IPS DF 19.7 (cell line): ENCODE data around the gene GALNTL6.

Experiments used
- DNase-seq: peaks from one replicate; pipeline ENCODE4 v3.0.0-alpha.2; 2013; ENCODE audit warnings: low read depth, low spot score

GALNTL6 gene

DNA sequence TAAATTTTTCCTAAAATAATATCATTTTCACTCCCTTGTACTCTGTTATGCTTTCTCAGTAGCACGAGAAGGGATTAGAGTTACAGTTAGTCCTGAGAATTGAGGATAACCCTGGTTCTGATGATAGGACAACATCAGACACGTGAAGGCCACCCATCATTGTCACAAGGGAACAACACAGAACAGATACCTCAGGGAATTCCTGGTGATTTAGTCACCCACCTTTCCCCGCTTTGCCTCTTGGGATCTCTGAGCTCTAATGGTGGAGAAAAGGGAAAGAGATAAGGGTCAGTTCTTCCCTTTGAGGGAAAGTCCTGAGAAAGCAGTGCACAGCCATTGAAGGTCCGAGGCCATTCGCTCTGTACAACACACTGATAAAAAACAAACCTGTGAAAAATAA is 1243.1 kb downstream of the GALNTL6 start:
- no peak for DNase-seq

DNA sequence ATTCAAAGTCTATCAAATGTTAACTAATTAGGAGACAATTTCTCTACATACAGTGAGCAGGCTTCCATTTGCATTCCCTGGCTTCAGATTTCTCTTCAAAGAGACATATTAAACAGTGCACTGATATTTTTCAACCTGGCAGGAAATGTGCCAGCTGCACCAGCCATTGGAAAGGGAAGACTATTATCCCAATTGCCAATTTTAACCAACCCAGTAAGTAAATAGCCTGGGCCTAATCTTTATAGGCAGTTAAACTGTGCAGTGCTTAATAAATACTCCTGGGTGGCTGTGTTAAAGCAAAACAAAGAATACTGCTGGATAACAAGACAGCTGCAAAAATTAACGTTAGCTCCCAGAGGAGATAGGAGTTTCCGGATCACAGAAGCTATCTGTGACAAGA is 1243.5 kb downstream of the GALNTL6 start:
- DNase-seq, result no peak

DNA sequence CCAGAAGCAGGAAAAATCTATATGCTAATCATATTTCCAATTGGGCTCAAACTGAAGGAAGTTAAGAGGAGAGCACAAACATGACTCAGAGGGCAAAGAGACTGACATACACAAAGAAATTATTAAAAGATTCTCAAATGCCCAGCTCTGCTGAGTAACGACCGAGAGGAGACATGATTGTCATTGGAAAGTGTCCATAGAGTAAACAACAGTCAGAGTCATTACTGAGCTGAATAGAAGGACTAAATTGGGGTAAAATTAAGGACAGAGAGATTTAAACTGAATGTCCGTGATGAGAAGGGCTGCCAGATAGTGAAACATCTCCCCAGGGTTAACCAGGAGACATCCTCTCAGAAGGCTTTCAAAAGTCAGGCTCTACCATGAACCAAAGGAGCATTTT is 1244.2 kb downstream of the GALNTL6 start:
- no peak for DNase-seq

DNA sequence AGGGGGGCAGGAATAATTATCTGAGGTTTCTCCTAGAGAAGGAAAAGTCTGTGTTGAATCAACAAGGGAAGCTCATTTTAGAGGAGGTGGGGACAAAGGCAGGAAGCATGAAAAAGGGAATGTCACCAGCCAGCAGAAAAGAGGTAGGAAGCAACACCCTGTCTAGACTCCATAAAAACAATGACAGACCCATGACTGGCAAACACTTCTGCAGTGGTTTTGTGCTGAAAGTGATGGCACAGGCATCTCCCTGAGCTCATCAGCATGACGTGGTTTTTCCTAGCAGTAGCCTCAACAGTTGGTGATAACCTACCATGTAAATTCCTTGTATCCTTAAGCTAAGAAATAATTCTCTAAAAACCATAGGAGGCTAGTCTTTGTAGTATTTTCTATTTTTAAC is 1244.7 kb downstream of the GALNTL6 start:
- DNase-seq, result no peak

DNA sequence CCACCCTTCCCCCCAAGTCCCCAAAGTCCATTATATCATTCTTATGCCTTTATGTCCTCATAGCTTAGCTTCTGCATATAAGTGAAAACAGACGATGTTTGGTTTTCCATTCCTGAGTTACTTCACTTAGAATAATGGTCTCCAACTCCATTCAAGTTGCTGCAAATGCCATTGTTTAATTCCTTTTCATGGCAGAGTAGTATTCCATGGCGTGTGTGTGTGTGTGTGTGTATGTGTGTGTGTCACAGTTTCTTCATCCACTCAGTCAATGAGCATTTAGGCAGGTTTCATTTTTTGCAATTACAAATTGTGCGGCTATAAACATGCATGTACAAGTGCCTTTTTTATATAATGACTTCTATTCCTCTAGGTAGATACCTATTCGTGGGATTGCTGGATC is 1248.0 kb downstream of the GALNTL6 start:
- no peak for DNase-seq

DNA sequence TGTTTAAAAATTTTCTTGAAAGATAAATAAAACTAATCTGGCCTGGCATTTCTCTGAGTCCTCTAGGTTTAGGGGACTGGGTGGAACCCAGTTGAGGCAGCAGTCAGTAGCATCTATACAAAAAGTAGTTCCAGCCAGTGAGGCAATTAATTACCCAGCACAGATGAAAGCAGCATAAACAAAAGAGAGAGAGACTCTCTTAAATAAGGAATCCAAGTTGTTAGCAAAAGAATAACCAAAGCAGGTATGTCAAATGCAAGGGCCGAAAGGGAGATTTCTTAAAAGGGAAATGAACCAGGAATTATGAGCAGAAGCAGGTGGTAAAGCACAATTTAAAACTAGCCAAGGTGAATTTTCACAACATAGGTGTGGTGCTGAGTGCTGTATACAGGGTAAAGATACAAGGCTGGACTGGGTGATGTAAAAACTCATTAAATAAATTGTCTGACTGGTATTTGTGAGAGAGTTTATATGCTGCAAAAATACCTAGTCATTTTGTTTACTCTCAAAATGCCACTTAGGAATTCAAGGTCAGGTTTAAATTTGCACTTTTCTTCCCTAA is 1260.8 kb downstream of the GALNTL6 start:
- DNase-seq, result peak; percentile 83

DNA sequence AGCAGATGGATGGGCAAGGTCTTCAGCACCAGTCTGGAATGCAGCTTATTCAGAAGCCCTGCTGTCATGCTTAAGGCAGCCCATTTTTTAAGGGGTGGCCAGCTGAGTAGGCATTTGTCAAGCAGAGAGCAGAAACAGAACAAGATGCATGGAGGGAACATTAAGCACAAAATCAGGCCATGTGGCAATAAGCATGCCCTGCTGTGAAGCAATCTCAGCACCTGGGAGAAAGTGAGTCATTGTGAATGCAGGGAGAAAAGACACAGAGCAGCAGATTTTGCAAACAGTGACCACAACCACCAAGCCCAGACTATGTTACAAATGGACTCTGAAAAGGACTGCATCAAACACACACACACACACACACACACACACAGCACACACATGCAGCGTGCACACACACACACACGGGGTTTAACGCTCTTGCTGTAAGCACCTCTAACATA is 1261.3 kb downstream of the GALNTL6 start:
- DNase-seq, result peak; percentile 96

DNA sequence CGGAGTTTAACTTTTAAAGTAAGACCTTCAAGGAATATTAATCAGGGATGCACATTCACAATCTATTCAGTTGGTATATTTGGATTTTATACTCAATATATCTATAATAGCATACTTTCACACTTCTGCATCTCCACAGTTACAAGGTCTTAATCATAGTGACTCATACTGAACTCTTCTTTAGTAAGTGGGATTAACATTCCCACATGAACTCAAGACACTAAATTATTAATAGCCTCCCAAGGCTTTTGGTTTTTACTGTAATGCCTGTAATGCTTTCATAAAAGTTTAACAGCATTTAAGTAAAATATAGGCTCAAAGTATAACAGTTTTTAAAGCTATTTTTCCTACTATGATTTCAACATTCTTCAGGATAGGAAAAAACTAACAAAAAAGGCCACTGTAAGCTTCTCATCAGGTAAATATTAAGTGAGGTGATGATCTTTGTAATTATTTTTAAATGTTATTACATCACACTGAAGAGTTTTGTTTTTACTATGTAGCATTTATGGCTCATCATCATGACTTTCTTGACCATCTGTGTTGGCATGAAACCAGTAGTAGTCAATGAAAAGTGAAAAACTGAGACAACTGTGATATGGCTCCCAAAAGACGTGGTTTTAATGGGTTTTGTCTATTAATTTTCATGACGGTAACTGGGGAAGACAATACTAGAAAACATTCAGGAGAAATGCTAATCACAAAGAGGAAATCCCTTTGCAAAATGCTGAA is 1263.9 kb downstream of the GALNTL6 start:
- no peak for DNase-seq

DNA sequence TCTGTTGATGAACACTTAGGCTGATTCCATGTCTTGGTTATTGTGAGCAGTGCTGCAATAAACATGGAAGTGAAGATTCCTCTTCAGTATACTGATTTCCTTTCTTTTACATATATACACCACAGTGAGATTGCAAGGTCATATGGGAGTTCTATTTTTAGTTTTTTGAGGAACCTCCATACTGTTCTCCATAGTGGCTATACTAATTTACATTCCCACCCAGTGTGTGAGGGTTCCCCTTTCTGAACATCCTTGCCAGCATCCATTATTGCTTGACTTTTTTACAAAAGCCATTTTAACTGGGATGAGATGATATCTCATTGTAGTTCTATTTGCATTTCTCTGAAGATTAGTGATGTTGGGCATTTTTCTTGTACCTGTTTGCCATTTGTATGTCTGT is 1274.9 kb downstream of the GALNTL6 start:
- DNase-seq, result no peak
